Prostate gland (tissue), 2 donors: ENCODE results near the gene CCNJL.

Source experiments
- CTCF ChIP-seq, 4 experiments: fragments of 200-600 bp in 2 of 4; fragments of 450-650 bp in 2 of 4; sonication (generic) in 2 of 4; IDR thresholded peaks; 1 replicate in 3 of 4; 2 replicates in 1 of 4; pipeline ENCODE4 v1.5.1; 2016 to 2019; ENCODE audit warnings: antibody characterized with exemption in 4 of 4, mild to moderate bottlenecking in 2 of 4, moderate library complexity in 2 of 4
- POLR2A ChIP-seq: fragments of 450-650 bp; IDR thresholded peaks from one replicate; pipeline ENCODE4 v1.6.1; 2016; ENCODE audit warnings: antibody characterized with exemption, mild to moderate bottlenecking
- POLR2AphosphoS5 ChIP-seq: sonication (generic); formaldehyde crosslinking; IDR thresholded peaks from one replicate; pipeline ENCODE4 v1.6.1; 2017; ENCODE audit warnings: antibody characterized with exemption

- no peak for TF ChIP-seq CTCF (IDR thresholded peaks at IDR 0.05)
- TF ChIP-seq POLR2A, result no peak
- TF ChIP-seq POLR2AphosphoS5, result no peak
Measured at GRCh38 chr5:160348080-160348479, 35.7 kb upstream of the CCNJL start.
